HL-60/S4 (cell line): Measurements from ENCODE around the gene PRR23E.

Experiments used
- in situ Hi-C: fragments of 300-500 bp; cut with MboI; formaldehyde crosslinking; loops from 2 replicates; pipeline ENCODE4 v1.14.3; 2022; ENCODE audit warnings: low sequenced_read_pairs

Gene PRR23E

DNA sequence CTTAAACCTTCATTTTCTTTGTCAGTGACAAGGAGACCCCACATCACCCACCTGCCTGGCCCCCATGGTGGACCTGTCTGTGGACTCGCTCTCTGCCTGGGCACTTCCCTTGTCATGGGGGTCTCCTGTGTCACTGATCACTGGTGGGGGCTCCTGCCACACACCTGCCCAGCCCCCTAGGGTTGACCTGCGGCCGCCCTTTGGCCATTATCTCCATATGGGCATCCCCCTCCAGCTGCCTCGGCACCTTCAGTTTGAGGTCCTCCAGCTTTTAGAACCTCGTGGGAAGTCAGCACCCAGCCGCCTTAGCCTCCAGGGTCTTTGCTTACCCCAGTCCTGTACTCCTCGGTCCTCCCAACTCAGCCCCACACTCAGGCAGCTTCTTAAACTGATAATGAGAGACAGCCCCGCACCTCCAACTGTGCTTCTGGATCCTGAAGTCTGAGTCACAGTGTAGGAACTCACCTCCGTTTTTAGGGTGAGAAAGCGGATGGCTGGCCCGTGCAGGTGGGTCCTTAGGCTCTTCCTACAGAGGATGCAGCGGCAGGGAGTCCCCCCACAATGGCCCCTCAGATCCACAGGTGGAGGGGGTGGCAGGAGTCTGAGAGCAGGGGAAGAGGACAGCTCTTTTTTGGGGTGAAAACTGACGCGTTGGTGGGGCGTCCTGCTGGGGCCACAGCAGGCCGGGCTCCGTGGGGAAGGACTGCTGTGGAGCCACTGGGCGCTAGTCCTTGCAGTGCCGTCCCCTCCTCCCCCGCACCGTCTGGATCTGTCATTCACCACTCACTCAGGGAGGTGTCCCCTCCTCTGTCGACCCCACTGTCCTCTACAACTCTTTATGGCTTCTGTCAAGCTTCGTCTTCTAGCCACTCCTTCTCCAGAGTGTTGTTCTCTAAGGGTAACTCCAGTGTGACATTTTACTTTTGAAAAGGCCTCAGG, 8.7 kb upstream of the PRR23E start:
- in situ Hi-C loops, result no loop called here

DNA sequence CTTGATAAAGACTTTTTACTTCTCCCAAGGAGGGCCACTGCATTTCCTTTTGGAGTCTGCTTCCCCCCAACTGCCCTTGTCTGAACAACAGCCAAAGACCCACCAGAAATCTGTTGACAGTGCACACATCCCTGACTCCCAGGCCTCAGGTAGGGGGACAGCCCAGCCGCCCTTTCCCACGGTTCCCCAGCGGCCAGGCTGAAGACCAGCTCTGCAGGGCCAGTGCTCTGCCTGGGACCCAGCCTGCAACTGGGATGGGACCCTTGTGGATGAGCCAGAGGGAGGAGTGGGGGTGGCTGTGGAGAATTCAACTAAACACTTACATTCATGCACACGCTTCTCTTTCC, 8.1 kb upstream of the PRR23E start:
- in situ Hi-C loops, result no loop called here

- in situ Hi-C loops, result no loop called here
These were observed 7.7 kb upstream of the PRR23E start for GRCh38 chr3:127185268-127185667.

- in situ Hi-C loops, result no loop called here
These were observed 6.8 kb upstream of the PRR23E start for GRCh38 chr3:127185962-127186674.

DNA sequence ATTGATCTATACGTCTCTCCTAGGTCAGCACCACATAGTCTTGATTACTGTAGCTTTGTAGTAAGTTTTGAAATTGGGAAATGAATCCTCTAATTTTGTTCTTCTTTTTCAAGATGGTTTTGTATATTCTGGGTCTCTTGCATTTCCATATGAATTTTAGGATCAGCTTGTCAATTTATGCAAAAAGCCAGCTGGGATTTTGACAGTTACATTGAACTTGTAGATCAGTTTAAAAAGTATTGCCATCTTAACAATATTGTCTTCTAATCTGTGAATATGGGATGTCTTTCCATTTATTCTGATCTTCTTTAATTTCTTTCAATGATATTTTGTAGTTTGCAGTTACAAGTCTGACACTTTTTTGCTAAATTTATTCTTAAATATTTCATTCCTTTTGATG, 5.6 kb upstream of the PRR23E start:
- in situ Hi-C loops, result no loop called here

DNA sequence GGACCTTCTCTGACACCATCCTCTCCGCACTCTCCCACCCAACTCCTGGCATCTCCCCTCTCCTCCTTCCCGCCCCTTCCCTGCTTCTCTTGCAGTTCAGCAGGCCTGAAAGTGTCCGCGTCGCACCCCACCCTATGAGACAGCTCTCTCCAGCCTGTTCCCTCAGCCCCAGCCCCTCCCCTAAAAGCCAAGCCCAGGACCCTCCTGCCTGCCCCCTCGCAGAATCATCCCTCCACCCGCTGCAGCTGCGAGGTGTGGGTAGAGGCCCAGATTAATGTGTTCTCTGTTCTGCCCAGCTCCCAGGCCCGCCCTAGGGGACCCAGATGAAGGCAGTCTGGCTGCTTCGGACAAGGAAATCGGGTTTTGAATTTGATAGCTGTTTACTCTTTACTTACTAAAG, 410 bp downstream of the PRR23E start:
- in situ Hi-C loops, result no loop called here

- in situ Hi-C loops, result no loop called here
These were observed 844 bp downstream of the PRR23E start for GRCh38 chr3:127193775-127194174.

DNA sequence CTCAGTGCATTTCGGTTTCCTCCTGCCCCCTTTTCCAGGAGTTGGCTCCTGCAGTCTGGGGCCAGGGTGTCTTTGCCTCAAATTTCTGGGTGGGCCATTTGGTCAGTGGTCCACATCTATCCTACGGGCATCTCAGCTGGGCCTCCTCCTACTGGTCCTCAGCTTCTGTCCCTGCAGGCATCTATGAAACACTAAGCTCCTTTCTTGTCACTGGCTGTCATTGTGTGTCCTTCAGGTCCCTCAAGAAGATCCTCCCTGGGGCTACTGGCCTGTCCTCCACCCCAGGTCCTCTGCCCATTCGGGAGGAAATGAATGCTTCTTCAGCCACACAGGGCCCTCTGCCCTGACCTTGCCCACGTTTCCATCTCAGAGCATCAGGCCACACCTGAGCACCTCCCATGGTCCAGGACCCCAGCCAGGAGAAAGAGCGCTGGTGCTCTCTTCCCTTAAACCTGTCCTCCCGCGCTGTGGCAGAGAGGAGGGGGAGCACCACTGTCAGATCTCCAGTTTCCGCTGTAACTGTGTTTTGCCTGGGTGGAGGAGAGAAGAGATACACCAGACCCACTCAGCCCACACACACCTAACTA, 1.8 kb downstream of the PRR23E start:
- in situ Hi-C loops, result no loop called here

DNA sequence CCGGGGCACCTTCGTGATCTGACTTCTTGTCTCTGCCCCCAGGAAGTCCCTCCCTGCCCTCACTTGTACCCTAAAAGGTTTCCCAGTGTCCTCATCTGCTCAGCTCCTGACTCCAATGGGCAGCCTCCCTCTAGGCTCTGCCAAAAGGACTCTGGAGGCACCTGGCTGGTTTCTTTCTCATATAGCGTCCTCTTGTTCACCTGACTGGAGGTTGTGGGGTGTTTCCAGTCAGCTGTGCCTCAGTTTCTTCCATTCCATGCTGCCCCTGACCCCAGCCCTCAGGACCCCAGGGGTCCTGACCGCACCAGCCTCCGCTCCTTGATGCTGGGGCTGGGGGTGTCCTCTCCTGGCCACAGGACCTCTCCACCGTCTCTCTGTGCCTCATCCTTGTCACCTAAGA, 2.5 kb downstream of the PRR23E start:
- in situ Hi-C loops, result no loop called here

DNA sequence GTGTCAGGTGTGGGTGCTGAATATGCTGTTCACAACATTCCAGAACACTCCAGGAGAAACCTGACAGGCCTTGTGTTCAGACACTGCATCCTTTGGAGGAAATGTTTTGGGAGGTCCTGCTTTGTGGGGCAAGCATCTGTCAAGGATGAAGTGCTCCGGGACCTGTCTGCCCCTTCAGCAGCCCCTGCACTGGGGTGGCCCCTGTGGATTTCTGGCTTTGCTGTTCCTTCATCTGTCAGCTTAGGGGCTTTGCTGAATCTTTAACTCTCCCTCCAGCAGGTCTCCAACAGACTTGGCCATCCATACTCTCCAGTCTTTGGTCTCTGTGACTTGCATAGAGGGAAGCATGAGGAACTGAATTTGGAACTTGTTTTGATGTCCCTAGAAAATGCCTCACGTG, 3.1 kb downstream of the PRR23E start:
- in situ Hi-C loops, result no loop called here

DNA sequence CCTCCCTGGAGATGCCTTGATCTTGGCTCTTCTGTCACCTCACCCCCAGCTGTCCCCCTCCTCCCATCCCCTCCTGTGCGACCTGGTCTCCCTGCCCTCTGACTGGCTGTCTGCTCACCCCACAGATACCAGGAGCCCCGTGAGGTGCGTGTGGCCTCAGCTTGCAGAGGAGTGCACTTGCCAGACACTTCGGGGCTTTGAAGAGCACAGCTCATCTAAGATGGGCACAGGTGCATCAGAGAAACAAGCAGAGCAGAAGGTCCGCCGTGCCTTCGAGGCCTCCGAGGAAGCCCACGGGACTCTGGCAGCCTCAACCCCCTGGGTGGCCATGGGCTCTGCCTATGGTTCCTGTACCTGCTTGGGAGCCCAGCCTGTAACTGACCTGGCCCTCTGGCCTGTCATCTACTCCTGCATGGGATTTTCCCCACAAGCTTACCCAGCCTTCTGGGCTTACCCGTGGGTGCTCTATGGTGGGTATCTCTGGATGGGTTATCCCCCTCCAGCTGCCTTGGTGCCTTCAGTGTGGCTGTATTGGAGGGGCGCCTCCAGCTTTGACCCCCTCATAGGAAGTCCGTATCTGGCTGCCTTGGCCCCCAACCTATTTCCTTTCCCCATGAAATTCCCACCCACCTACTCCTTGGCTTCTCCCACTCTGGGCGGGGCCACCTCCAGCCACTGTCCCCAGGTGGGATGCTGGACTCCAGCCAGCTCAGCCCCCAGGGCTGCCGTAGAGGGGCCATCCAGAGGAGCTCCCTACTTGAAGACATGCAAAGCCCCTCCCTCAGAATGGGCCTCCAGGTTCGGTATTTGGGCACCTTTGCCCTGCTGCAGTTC, 3.8 kb downstream of the PRR23E start:
- in situ Hi-C loops, result no loop called here

GRCh38 chr3:127197300-127198189, 4.6 kb downstream of the PRR23E start:
- in situ Hi-C loops, result no loop called here

DNA sequence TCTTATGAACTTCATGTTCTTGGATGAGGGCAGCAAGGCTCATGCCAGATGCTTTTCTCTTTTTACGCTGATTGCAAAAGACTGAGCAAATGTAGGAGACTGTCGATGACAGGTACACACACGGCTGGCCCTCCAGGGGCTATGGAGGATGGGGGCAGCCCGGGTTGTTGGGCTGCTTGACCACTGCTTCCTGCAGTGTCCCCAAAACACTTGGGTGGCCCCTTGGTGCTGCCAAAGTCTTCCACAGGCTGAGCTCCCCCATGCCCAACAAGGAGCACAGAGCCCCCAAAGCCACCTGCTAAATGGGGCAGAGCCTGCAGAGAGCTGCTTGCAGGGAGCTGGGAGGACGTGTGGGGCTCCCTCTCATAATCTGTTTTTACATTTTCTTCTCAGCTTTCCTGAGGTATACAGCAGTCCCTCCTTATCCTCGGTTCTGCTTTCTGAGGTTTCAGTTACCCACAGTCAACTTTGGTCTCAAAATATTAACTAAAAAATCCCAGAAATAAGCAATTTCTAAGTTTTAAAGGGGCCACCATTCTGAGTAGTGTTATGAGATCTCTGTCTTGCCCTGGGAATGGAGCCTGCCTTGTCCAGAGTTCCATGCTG, 7.3 kb downstream of the PRR23E start:
- in situ Hi-C loops, result no loop called here

DNA sequence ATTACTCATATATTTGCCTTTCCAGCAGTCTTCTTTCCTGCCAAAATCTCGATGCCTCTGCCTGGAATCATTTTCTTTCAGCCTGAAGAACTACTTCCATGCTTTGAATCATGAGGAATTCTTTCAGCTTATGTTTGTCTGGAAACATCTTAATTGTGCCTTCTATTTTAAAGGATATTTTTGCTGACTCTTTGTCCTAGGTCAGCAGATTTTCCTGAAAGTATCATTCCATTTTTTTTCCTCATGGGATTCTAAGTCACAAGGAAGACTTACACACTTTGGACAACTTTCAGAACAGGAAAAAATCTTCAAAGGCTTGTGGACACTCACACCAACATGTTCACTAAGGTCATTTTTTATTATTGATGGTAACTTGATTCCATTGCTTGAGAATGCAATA, 10.1 kb downstream of the PRR23E start:
- in situ Hi-C loops, result no loop called here

- in situ Hi-C loops, result no loop called here
These were observed 12.1 kb downstream of the PRR23E start for GRCh38 chr3:127204841-127205582.

GRCh38 chr3:127206154-127206553, 13.2 kb downstream of the PRR23E start:
- in situ Hi-C loops, result no loop called here

DNA sequence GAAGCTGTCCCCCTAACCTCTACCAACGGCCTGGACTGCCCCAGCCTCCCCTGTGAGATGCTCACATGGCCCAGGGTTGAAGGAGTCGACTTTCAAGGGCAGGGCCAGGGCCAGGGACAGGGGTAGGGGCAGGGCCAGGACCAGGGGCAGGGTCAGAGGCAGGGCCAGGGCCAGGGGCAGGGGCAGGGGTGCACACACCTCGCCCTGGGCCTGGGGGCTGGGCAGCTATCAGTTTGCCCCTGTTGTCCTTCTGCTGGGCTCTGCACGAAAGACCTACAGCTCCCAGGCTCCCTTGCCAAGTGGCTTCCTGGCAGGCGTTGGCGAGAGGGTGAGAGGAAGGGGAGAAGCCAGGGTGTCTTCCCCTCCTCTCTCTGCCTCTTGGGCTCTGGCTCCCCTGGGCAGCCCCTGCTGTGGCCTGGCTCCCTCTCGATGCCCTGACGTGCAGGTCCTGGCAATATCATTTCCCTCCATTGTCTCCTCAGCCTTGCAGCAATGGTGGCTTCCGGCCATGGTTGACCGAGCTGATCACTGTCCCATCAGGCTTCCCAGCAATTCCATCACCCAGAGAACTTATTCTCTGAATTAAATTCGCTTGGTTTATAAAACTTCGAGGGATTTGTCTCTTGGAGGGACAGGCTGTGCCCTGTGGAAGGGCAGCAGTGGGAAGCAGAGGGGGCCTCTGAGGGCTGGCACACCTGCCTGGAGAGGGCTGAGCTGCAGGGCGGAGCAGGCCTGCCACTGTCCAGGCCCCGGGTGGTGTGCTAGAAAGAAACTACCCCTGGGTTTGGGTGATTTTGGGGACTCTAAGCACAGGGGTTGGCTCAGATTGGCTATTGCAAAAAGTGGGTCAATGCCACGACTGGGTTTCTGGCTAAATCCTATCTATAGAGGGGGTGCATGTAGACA, 13.9 kb downstream of the PRR23E start:
- in situ Hi-C loops, result no loop called here
